HG02973 (cell line): ENCODE measurements around the gene TP53I11.

Source experiments
- ATAC-seq: cut with Tn5 transposase; IDR thresholded peaks from one replicate; pipeline ENCODE4 v1.9.1; 2021; ENCODE audit warnings: moderate library complexity; ENCODE audit not compliant: unreplicated experiment

The TP53I11 gene

GRCh38 chr11:44916331-44916730 is 34.4 kb downstream of the TP53I11 start:
- ATAC-seq: no peak

GRCh38 chr11:44915621-44916020 is 35.1 kb downstream of the TP53I11 start:
- no peak for ATAC-seq

- no peak for ATAC-seq
Observed at GRCh38 chr11:44915004-44915403, 35.7 kb downstream of the TP53I11 start.

- ATAC-seq: no peak
Observed at GRCh38 chr11:44914105-44914504, 36.6 kb downstream of the TP53I11 start.

- ATAC-seq: no peak
Observed at GRCh38 chr11:44913502-44913901, 37.2 kb downstream of the TP53I11 start.

GRCh38 chr11:44912270-44912987 is 38.3 kb downstream of the TP53I11 start:
- ATAC-seq: no peak

GRCh38 chr11:44911029-44911814 is 39.5 kb downstream of the TP53I11 start:
- no peak for ATAC-seq

GRCh38 chr11:44910591-44910990 is 40.1 kb downstream of the TP53I11 start:
- no peak for ATAC-seq

- ATAC-seq: no peak
Observed at GRCh38 chr11:44909557-44909956, 41.1 kb downstream of the TP53I11 start.

GRCh38 chr11:44906649-44907048 is 44.0 kb downstream of the TP53I11 start:
- ATAC-seq: no peak

- ATAC-seq: no peak
Observed at GRCh38 chr11:44905131-44905866, 45.4 kb downstream of the TP53I11 start.

- no peak for ATAC-seq
Observed at GRCh38 chr11:44904261-44905020, 46.2 kb downstream of the TP53I11 start.

- no peak for ATAC-seq
Observed at GRCh38 chr11:44903518-44903917, 47.2 kb downstream of the TP53I11 start.

GRCh38 chr11:44903035-44903434 is 47.6 kb downstream of the TP53I11 start:
- no peak for ATAC-seq

GRCh38 chr11:44901786-44902185 is 48.9 kb downstream of the TP53I11 start:
- ATAC-seq: no peak

- no peak for ATAC-seq
Observed at GRCh38 chr11:44901120-44901633, 49.5 kb downstream of the TP53I11 start.

- ATAC-seq: no peak
Observed at GRCh38 chr11:44899959-44900358, 50.7 kb downstream of the TP53I11 start.

- ATAC-seq: peak; percentile 55
Observed at GRCh38 chr11:44893846-44894617, 56.7 kb downstream of the TP53I11 start.

- no peak for ATAC-seq
Observed at GRCh38 chr11:44893308-44893822, 57.3 kb downstream of the TP53I11 start.

GRCh38 chr11:44892843-44893242 is 57.8 kb downstream of the TP53I11 start:
- no peak for ATAC-seq
